Measurements from ENCODE around the gene CHST9. TPM values are rescaled to one million over a fixed set of nuclear protein-coding genes. Genes with fewer than 3 reads are reported as not detected.

The CHST9 gene
- total RNA-seq, 1 experiment from 2014 or later, result 0.07 TPM

- Histone ChIP-seq H3K9me2 (ENCODE audit: insufficient read depth) (no peaks in the 10 kb centered on the region), H3K27me3 (ENCODE audit: insufficient read depth, low read depth) (no peaks in the 10 kb centered on the region), H3K9me3 (ENCODE audit: insufficient read depth, low read depth) (no peaks in the 10 kb centered on the region), H2AFZ (no peak overlapping the region), H3K27ac (no peak overlapping the region), H3K36me3 (ENCODE audit: low read depth) (no peaks in the 10 kb centered on the region), H4K20me1 (ENCODE audit: insufficient read depth) (no peaks in the 10 kb centered on the region), H3K4me2 (no peak overlapping the region), H3K4me1 (replicated peaks; ENCODE audit: insufficient read depth) (no peaks in the 10 kb centered on the region), H3F3A (ENCODE audit: insufficient read depth, low read depth) (no peaks in the 10 kb centered on the region), H3K79me2 (ENCODE audit: low read depth) (no peaks in the 10 kb centered on the region), H3K4me3 (no peak overlapping the region)
- intact Hi-C loops (cut with micrococcal nuclease; ENCODE audit: unreplicated experiment), result no loop called here
- ChIA-PET POLR2A (ENCODE audit: unreplicated experiment) (no interaction called here), CTCF (no interaction called here)
- no peak for TF ChIP-seq EZH2 (IDR thresholded peaks at IDR 0.05; ENCODE audit: low read depth)
- TF ChIP-seq, protein P1, sequence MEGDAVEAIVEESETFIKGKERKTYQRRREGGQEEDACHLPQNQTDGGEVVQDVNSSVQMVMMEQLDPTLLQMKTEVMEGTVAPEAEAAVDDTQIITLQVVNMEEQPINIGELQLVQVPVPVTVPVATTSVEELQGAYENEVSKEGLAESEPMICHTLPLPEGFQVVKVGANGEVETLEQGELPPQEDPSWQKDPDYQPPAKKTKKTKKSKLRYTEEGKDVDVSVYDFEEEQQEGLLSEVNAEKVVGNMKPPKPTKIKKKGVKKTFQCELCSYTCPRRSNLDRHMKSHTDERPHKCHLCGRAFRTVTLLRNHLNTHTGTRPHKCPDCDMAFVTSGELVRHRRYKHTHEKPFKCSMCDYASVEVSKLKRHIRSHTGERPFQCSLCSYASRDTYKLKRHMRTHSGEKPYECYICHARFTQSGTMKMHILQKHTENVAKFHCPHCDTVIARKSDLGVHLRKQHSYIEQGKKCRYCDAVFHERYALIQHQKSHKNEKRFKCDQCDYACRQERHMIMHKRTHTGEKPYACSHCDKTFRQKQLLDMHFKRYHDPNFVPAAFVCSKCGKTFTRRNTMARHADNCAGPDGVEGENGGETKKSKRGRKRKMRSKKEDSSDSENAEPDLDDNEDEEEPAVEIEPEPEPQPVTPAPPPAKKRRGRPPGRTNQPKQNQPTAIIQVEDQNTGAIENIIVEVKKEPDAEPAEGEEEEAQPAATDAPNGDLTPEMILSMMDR (conservative IDR thresholded peaks at IDR 0.05), result no peak
- DNase-seq, result no peak
- BruUV-seq (replicated peaks), result no TSS peak
These were observed 282.8 kb downstream of the CHST9 start for GRCh38 chr18:26902291-26902690.

DNA sequence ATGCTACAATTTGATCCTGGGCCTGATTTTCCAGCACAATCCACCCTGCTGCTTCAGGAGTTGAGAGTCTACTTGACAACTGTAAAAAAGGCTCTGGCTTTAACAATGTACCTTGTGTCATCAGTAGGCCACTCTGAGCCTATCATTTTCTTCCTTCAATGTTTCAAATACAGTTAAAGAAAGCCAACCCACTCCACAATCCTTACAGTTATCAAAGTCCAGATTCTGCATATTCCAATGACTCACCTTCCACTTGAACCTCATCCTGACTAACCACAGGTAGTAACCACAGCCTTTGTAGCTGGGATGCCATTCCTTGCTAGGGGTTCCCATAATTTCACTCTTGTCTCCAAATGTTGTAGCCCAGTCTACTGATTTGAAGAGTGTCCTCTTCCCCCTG, 284.1 kb downstream of the CHST9 start:
- Histone ChIP-seq H4K20me1 (ENCODE audit: insufficient read depth) (no peaks in the 10 kb centered on the region), H3F3A (ENCODE audit: insufficient read depth, low read depth) (no peaks in the 10 kb centered on the region), H3K27me3 (ENCODE audit: insufficient read depth, low read depth) (no peaks in the 10 kb centered on the region), H3K27ac (no peak overlapping the region), H3K4me1 (replicated peaks; ENCODE audit: insufficient read depth) (no peaks in the 10 kb centered on the region), H3K4me3 (no peak overlapping the region), H3K79me2 (ENCODE audit: low read depth) (no peaks in the 10 kb centered on the region), H3K9me3 (ENCODE audit: insufficient read depth, low read depth) (no peaks in the 10 kb centered on the region), H2AFZ (no peak overlapping the region), H3K36me3 (ENCODE audit: low read depth) (no peaks in the 10 kb centered on the region), H3K4me2 (no peak overlapping the region), H3K9me2 (ENCODE audit: insufficient read depth) (no peaks in the 10 kb centered on the region)
- ChIA-PET CTCF (no interaction called here), POLR2A (ENCODE audit: unreplicated experiment) (no interaction called here)
- TF ChIP-seq, protein P1 (conservative IDR thresholded peaks at IDR 0.05), result no peak
- no peak for TF ChIP-seq EZH2 (IDR thresholded peaks at IDR 0.05; ENCODE audit: low read depth)
- intact Hi-C loops (cut with micrococcal nuclease; ENCODE audit: unreplicated experiment), result no loop called here
- DNase-seq, result no peak
- BruUV-seq (replicated peaks), result no TSS peak

- intact Hi-C loops (cut with micrococcal nuclease; ENCODE audit: unreplicated experiment), result no loop called here
- BruUV-seq (replicated peaks), result no TSS peak
- Histone ChIP-seq H3K4me3 (no peak overlapping the region), H4K20me1 (ENCODE audit: insufficient read depth) (no peaks in the 10 kb centered on the region), H3K27me3 (ENCODE audit: insufficient read depth, low read depth) (no peaks in the 10 kb centered on the region), H3F3A (ENCODE audit: insufficient read depth, low read depth) (no peaks in the 10 kb centered on the region), H3K79me2 (ENCODE audit: low read depth) (no peaks in the 10 kb centered on the region), H2AFZ (no peak overlapping the region), H3K36me3 (ENCODE audit: low read depth) (no peaks in the 10 kb centered on the region), H3K9me2 (ENCODE audit: insufficient read depth) (no peaks in the 10 kb centered on the region), H3K4me1 (replicated peaks; ENCODE audit: insufficient read depth) (no peaks in the 10 kb centered on the region), H3K9me3 (ENCODE audit: insufficient read depth, low read depth) (no peaks in the 10 kb centered on the region), H3K27ac (no peak overlapping the region), H3K4me2 (no peak overlapping the region)
- TF ChIP-seq, protein P1 (conservative IDR thresholded peaks at IDR 0.05), result no peak
- no peak for TF ChIP-seq EZH2 (IDR thresholded peaks at IDR 0.05; ENCODE audit: low read depth)
- POLR2A ChIA-PET (ENCODE audit: unreplicated experiment), result no interaction called here
- DNase-seq, result no peak
- CTCF ChIA-PET, result no interaction called here
These were observed 290.7 kb downstream of the CHST9 start for GRCh38 chr18:26894426-26894825.

Data from PC-9 (cell line).